HG03439 (cell line): ENCODE data around the gene MCMBP.
"Not testable (repeated sequence)": the region's sequence is repeated elsewhere in the genome, so short reads cannot be mapped to it uniquely, and the experiment has no call there.

Experiments used
- ATAC-seq: cut with Tn5 transposase; IDR thresholded peaks from one replicate; pipeline ENCODE4 v1.9.1; 2021; ENCODE audit warnings: mild to moderate bottlenecking, moderate library complexity; ENCODE audit not compliant: unreplicated experiment

Gene MCMBP

DNA sequence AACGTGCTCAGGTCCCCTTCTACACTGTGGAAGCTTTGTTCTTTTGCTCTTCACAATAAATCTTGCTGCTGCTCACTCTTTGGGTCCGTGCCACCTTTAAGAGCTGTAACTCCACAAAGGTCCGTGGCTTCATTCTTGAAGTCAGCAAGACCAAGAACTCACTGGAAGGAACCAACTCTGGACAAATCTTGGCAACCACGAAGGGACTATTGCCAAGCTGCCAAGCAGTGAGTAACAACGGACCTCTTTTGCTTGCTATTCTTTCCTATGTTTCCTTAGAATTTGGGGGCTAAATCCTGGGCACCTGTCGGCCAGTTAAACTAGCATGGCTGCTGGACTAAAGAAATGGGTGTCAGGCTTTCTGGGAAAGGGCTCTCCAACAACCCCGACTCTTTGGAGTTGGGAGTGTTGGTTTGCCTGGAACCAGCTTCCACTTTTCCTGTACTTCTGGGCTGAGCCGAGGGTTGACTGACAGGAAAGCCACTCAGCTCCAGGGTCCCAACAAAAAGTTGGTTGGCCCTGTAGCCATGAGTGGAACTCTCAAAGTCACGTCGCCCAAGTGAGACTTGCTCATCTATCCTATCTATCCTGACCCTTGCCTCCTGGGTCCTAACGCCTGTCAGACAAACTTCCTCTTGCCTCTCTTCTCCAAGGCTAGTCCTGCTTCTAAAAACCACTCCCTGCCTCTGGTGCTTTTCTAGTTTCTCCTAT, 11.4 kb upstream of the MCMBP start:
- not testable (repeated sequence) for ATAC-seq

DNA sequence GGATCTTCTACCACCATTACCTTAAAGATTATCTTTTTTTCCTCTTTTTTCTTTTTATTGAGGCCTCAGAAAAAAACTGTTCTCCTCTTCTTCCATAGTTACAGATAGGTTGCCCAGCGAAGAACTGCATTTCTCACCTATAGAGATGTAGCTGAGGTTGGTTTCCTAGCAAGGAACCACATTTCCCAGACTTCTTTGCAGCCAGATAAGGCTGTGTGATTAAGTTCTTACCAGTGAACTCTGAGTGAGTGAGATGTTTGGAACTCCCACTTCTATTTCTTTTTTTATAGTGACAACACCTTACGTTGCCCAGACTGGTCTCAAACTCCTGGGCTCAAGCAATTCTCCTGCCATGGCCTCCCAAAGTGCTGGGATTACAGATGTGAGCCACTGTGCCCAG, 5.9 kb upstream of the MCMBP start:
- no peak for ATAC-seq

DNA sequence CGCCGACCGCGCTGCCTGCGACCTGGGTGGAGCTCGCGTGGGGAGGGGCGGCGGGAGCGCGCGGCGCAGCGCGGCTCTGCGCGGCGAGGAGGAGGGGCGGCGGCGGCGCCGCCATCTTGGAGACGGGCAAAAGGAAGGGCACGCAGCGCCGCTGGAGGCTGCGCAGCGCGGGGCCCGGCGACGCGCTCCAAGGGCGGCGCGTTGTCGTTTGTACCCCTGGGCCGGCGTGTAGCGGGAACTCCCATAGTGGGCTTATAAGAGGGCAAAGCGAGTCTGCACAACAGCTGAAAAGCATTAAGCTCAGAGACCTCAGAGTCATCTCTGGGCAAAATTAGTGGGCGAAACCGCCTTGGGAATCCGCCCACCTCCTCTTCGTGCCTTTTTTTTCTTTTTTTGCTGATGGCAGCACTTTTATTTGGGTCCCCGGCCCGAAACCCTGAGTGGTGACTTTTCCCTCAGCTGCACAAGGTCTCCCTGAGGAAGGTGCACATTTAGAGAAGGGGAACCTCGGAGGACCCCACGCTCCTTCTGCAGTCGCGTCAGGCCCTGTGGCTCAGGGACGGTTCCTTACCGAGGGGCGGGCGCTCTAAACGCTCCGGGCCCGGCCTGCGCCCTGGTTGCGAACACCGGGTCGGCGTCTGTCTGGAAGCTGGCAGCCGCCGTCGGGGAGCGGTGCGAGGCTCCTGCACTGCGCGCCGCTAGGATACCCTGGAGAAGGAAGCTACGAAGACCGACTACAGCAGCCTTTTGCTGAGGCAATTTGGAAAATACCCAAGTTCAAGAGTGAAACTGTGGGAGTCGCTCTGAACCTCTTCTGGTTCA, 428 bp upstream of the MCMBP start:
- peak; percentile 89 for ATAC-seq

DNA sequence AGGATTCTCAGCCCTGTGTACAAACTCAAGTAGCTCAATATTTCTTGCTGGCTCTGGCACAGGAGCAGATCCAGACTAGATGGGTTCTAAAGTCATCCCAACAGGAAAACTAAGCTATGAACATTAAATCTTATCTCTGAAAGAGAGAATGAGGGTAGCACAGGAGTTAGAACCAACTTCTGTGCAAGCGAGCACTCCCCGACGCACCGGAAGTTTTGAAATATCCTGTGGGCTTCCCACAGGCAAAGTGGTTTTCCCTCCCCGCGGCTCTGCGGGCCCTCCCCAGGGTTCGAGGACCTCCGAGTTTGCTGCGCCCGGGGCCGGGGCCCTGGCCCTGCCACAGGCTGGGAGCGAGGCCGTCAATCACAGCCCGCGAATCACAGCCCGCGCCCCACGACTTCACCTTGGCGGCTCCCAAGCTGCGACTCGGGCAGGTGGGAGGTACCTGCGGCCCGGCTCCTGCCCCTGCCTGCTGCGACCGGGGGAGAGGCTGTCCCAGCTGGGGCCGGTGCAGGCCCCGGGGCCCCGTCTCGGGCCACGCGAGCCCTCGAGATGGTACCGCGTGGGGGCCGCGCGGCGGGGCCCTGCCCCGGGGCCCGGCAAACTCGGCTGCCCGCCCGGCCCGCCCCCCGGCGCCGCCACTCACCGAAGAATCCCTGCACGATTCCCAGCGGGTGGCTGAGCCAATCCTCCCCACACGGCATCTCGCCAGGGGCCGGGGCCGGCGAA, 598 bp downstream of the MCMBP start:
- ATAC-seq: peak; percentile 43

DNA sequence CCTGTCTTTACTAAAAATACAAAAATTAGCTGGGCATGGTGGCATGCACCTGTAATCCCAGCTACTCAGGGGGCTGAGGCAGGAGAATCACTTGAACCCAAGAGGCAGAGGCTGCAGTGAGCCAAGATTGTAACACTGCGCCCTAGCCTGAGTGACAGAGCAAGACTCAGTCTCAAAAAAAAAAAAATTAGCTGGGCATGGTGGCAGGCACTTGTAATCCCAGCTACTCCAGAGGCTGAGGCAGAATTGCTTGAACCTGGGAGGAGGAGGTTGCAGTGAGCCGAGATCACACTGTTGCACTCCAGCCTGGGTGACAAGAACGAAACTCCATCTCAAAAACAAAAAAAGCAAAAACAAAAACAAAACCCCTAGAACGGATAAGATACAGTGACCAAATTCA, 3.2 kb downstream of the MCMBP start:
- ATAC-seq: not testable (repeated sequence)

DNA sequence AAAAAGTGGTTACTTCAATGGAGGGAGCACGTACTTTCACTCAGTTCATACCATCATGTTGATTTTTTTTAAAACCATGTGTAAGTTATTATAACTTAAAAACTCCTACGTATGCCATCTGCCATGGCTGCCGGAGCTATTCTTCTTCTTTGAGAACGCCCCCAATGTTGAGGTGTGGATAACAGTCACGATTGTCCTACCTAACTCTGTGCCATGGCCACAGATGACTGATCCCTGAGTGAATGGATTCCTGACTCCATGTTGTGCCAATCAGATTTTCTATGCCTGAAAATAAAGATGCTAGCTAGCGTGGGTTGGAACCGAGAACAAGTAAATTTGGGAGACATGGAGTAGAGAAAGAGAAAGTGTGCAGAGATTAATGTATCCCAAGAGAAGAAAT, 5.3 kb downstream of the MCMBP start:
- no peak for ATAC-seq

DNA sequence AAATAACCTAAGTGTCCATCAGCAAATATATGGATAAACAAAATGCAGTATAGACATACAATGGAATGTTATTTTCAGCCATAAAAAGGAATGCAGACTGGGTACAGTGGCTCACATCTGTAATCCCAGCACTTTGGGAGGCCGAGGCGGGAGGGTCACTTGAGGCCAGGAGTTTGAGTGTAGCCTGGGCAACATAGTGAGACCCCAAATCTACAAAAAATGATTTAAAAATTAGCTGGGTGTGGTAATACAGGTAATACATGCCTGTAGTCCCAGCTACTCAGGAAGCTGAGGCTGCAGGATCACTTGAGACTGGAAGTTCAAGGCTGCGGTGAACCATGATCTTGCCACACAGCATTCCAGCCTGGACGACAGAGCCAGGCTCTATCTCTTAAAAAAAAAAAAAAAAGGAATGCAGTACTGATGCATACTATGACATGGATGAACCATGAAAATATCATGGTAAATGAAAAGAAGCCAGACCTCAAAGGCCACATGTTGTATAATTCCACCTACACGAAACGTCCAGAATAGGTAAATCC, 6.9 kb downstream of the MCMBP start:
- no peak for ATAC-seq

DNA sequence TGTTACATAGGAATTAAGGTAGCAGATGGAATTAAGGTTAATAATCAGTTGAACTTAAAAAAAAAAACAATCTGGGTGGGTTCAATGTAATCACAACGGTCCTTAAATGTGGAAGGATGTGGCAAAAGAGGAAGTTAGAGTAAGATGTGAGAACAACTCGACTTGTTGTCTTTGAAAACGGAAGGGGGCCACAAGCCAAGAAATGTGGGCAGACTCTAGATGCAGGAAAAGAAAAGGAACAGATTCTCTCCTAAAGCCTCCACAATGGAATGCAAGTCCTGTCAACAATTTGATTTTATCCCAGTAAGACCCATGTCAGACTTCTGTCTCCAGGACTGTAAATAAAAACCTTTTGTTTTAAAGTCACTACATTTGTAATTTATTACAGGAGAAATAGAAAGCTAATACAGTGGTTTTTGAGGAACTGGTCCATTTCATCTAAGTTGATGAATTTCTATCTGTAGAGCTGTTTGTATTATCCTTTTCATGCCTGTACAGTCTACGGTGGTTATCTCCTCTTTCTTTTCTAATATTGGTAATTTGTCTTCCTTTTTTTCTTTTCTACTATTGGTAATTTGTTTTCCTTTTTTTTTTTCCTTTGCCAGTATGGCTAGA, 8.6 kb downstream of the MCMBP start:
- ATAC-seq: no peak

DNA sequence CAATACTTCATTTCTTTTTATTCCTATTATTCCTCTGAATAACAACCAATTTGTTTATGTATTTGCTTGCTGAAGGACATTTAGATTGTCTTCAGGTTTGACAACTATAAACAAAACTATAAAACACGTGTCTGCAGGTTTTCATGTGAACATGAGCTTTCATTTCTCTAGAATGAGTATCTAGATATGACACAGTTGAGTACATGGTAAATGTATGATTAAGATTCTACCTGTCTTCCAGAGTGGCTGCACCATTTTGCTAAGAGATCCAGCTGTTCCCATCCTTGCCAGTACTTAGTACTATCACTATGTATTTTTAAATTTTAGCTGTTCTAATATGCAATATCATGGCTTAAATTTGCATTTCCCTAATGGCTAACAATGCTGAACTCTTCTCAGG, 10.1 kb downstream of the MCMBP start:
- no peak for ATAC-seq

DNA sequence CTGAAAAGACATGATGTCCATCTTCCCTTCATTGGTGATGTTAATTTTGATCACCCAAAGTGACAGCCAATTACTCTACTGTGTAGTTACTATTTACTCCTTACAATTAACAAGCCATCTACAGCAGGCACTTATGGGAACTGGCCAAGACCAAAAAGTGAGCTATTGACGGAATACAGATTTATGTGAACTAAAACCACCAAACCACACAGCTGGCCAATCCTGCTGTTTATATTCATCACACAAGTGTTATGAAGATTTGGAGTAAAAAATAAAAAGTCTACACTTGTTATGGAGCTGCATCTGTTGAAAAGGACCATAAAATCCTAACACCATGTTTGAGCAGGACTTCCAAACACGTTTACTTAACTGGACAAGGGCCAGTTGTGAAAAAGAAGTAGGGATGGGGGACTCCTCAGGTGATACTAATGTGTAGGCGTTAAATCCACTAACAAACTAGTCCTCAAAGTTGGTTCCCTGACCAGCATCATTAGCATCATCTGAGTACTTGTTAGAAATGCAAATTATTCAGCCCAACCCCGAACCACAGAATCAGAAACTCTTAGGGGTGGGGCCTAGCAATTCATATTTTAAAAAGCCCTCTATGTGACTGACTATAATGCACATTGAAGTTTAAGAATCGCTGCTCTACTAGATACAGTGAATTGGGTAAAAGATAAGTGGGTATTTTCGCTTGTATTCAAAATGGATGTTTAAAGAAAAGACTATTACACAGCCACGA, 11.6 kb downstream of the MCMBP start:
- no peak for ATAC-seq

DNA sequence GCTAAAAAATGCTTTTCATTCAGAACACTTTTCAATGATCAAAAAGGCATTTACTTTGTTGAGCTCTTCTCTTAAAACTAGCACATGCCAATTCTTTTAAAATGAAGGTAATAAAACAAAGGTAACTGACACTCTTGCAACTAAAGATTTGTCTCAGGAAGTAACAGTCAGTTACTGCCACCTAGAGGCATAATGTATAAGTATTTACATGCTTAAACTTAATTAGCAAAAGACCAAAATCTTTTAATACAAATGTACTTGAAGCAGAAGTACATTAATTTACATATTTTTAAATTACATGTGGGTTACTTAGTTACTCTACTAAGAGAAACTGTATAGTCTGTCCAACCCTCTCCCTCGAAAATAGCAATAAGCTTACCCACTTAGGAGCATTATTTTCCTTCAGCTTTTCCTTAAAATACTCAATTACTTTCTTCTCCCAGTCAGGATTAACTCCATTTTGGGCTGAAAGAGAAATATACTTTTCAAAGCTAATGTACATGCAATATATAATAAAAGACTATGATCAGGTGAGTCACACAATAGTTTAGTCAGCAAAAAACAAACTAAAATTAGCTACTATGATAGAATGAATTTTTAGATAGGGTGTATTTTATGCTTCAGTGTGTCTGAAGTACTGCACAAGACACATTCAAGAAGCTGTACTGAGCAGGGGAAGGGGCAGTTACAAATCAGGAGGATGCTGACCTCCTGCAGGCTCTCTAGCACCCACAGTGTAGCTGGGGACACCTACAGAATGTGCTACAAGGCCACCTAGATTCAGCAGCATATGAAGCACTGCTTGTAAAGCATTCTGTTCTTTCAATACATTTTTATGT, 13.0 kb downstream of the MCMBP start:
- ATAC-seq: no peak

DNA sequence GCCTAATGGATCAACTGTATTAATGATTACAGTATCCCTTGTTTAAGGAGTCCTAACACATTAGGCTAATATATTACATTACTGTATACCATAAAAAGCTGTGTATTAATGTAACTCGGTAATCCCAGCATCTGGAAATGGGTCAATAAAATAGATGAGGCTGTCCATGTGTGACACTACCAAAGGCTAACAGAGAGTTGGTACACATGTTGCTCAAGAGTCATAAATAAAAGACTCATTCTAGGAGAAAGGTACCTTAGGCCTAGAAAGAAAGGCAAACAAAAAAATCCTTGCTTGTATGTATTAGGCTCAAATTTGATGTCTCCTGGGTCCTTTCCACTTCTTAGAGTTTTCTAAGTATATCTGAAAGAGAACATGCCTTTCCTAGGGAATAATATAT, 14.6 kb downstream of the MCMBP start:
- ATAC-seq: no peak

DNA sequence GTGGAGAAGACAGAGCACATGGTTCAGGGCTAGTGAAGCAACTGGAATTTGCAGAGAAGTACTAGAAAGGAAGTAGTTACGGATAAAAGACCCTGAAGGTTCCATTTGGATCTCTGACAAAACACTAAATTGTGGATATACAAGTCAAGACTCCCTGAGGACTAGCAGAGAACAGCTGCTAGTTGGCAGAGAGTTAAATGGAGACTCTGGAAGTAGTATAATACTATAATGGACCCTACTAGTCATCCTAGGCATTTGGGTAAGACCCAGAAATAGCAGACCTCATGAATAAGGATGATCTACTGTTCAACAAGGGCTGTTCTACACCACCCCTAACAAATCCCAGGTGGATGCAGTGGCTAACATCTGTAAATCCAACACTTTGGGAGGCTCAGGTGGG, 19.1 kb downstream of the MCMBP start:
- ATAC-seq: no peak

DNA sequence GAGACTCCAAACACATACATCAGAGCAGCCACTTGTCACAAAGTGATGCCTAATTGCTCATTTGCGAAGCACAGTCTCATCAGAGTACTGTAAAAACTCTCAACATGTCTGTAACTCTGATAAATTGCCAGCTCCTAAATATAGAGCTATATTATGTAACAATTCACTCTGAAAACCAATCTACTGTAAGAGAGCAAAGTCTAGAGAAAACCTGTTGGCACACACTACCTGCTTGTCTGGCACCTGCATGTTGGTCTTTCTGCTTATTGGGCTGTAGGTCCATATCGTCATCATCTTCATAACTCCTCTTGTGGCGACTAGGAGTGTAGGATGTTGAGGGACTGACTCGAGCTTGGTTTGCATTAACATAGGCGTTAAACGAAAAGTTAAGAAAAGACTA, 19.8 kb downstream of the MCMBP start:
- no peak for ATAC-seq

DNA sequence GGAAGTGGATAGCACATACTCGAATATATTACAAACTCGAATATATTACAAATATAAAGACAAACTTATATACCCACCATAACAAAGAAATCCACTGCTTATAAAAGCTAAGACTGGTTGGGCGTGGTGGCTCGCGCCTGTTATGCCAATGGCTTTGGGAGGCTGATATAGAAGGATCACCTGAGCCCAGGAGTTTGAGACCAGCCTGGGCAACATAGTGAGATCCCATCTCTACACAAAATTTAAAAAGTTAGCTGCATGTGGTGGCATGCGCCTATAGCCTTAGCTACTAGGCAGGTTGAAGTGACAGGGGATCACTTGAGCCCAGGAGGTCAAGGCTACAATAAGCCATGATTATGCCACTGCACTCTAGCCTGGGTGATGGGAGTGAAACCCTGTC, 20.4 kb downstream of the MCMBP start:
- ATAC-seq: no peak

DNA sequence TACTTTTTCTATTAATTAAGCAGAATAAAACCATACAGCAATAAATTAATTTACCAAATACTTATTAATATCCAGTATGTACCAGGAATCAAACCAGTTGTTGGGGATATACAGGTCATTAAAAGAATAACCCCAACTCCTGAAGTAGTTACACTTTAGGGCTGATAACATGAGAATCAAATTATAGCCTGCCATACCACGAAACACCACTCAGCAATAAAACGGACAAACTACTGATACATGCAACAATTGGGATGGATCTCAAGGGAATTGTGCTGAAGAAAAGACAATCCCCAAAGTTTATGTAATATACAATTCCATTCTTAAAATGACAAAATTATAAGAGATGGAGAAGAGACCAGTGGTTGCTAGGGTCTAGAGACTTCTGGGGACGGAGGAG, 22.7 kb downstream of the MCMBP start:
- ATAC-seq: no peak

DNA sequence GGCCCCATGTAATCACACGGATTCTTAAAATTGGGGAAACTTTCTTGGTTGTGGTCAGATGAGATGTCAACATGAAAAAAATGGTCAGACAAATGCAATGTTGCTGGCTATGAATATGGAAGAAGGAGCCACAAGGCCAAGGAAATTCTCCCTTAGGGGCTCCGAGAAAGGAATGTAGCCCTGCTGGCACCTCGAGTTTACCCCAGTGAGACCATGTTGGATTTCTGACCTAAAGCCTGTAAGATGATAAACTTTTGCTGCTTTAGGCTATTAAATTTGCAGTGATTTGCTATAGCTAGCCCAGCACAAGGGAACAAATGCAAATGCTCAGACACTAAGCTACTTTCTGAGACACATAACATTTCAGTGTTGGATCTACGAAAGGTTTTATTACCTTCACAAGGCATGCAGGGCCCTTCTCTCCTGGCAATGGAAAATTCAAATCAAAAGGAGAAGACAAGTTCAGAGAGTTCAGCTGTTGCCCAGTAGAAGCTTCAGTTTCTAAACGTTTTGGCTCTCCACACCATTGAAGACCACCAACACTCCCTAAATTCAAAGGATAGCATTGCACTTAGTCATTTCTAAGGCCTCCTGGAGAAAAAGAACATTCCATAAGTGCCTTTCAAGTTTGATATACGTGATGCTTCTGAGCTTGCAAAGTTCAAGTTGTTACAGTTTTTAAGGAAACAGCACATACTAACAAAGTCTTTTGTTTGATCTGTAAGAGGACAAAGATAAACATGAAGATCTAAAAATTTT, 23.4 kb downstream of the MCMBP start:
- no peak for ATAC-seq

DNA sequence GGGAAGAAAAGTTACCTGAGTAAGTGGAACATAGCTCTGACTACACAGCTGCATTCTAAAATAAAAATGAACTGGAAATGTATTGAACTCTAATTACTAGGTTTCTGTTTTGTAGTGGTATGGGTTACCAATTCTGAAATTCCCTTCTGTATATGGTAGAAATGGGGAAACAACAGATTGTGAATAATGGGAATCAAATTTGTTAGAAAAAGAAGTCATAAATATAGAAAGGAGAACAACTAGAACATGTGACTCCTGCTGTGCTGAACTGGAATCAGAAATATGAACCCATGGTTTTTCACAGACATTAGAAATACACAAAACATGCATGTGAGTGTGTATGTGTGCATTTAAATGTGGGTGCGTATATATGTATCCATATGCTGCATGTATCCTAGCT, 27.0 kb downstream of the MCMBP start:
- no peak for ATAC-seq

DNA sequence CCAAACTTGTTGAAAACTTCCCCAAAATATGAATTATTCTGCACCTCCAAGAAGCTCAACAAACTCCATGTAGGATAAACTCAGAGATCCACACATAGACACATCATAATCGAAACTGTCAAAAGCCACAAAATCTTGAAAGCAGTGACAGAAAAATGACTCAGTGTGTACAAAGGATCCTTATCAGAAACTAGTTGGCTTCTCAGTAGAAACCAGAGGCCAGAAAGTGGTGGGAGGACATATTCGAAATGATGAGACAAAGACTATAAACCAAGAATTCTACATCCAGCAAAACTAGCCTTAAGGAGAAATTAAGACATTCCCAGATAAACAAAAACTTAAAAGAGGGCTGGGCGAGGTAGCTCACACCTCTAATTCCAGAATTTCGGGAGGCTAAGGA, 38.5 kb downstream of the MCMBP start:
- ATAC-seq: no peak
